ENCODE measurements around the gene PAIP2.

The PAIP2 gene

DNA sequence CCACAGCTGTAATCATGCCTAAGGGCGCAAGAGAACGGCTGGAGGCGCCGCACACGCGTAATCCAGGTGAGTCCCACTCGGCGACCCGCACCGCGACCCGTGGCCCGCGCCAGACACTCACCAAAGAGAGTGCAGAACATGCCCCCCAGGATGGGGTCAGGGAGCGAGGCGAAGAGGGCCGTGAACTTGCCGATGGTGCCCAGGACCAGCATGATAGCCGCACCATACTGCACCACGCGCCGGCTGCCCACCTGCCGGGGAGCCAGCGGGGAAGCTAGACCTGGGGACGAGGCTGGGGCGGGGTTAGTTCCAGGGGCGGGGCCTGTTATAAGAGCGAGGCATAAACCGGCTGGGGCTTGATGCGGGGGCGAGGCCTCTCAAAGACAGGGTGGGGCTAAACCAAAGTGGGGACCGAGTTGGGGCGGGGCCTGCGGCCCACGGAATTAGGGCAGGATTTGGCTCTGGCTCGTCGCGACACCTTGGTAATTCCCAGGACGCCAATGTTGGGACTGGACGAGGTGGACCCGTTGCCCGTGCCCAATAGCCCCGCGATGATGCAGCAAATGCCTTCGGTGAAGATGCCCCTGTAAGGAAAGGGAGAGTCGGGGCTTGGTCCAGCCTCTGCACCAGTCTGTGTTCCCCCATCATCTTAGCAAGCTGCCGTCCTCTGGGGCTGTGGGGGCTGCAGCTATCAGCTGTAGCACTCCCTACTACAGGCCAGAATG is 36.6 kb downstream of the PAIP2 start:
- Histone ChIP-seq H3K9me2 (replicated peaks; ENCODE audit: insufficient read depth, low read length) (no peaks in the 10 kb centered on the region), H3K4me2 (ENCODE audit: low read depth, low read length) (no peak overlapping the region), H3F3A (ENCODE audit: insufficient read depth, low read length) (peaks cover 7% of the 10 kb centered on the region; the same call in 1 of the 2 replicates), H3K27me3 (replicated peaks; ENCODE audit: insufficient read depth, low read length) (no peaks in the 10 kb centered on the region), H3K36me3 (replicated peaks; ENCODE audit: insufficient read depth, low read length) (no peaks in the 10 kb centered on the region), H2AFZ (ENCODE audit: low read length) (no peak overlapping the region), H3K4me1 (ENCODE audit: low read length) (no peaks in the 10 kb centered on the region), H3K9me3 (replicated peaks; ENCODE audit: insufficient read depth, low read length) (no peaks in the 10 kb centered on the region), H3K4me3 (ENCODE audit: low read length) (no peak overlapping the region), H3K27ac (ENCODE audit: low read length) (no peak overlapping the region), H3K9ac (ENCODE audit: low read length) (no peak overlapping the region), H4K20me1 (ENCODE audit: insufficient read depth, low read length) (no peaks in the 10 kb centered on the region), H3K79me2 (ENCODE audit: low read length) (no peaks in the 10 kb centered on the region)
- TF ChIP-seq, protein P1, sequence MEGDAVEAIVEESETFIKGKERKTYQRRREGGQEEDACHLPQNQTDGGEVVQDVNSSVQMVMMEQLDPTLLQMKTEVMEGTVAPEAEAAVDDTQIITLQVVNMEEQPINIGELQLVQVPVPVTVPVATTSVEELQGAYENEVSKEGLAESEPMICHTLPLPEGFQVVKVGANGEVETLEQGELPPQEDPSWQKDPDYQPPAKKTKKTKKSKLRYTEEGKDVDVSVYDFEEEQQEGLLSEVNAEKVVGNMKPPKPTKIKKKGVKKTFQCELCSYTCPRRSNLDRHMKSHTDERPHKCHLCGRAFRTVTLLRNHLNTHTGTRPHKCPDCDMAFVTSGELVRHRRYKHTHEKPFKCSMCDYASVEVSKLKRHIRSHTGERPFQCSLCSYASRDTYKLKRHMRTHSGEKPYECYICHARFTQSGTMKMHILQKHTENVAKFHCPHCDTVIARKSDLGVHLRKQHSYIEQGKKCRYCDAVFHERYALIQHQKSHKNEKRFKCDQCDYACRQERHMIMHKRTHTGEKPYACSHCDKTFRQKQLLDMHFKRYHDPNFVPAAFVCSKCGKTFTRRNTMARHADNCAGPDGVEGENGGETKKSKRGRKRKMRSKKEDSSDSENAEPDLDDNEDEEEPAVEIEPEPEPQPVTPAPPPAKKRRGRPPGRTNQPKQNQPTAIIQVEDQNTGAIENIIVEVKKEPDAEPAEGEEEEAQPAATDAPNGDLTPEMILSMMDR (IDR thresholded peaks at IDR 0.05; ENCODE audit: low read length), result no peak
- TF ChIP-seq EZH2 (optimal IDR thresholded peaks at IDR 0.05; ENCODE audit: low read depth, low read length), result no peak
- no peak for TF ChIP-seq EZH2phosphoT487 (IDR thresholded peaks at IDR 0.05; ENCODE audit: low read length)
- no peak for DNase-seq

DNA sequence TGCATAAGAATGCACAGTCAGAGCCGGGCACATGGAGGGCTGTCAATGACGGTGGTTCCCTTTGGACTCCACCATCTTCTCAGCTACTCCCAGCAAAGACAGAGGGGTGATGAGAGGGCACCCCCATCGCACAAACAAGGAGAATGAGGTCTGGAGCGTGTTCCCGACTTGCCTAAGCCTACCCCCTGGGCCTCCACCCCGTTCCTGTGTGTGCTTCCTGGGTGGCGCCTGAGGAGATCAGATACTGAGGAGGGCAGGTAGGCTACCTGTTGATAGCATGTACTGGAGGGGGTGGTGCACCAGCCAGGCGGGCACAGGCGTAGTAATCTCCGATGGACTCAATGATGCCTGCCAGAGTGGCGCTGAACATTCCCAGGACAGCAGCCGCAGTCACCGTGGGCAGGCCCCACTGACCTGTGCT is 37.3 kb downstream of the PAIP2 start:
- Histone ChIP-seq H2AFZ (ENCODE audit: low read length) (no peak overlapping the region), H3K4me2 (ENCODE audit: low read depth, low read length) (no peak overlapping the region), H3K4me3 (ENCODE audit: low read length) (no peak overlapping the region), H3K9me3 (replicated peaks; ENCODE audit: insufficient read depth, low read length) (no peaks in the 10 kb centered on the region), H3K4me1 (ENCODE audit: low read length) (no peaks in the 10 kb centered on the region), H3K27me3 (replicated peaks; ENCODE audit: insufficient read depth, low read length) (no peaks in the 10 kb centered on the region), H3K9ac (ENCODE audit: low read length) (no peak overlapping the region), H4K20me1 (ENCODE audit: insufficient read depth, low read length) (no peaks in the 10 kb centered on the region), H3K27ac (ENCODE audit: low read length) (no peak overlapping the region), H3F3A (ENCODE audit: insufficient read depth, low read length) (peaks cover 13% of the 10 kb centered on the region), H3K79me2 (ENCODE audit: low read length) (no peaks in the 10 kb centered on the region), H3K9me2 (replicated peaks; ENCODE audit: insufficient read depth, low read length) (no peaks in the 10 kb centered on the region), H3K36me3 (replicated peaks; ENCODE audit: insufficient read depth, low read length) (no peaks in the 10 kb centered on the region)
- no peak for TF ChIP-seq EZH2 (optimal IDR thresholded peaks at IDR 0.05; ENCODE audit: low read depth, low read length)
- TF ChIP-seq, protein P1 (IDR thresholded peaks at IDR 0.05; ENCODE audit: low read length), result no peak
- TF ChIP-seq EZH2phosphoT487 (IDR thresholded peaks at IDR 0.05; ENCODE audit: low read length), result no peak
- DNase-seq, result no peak

DNA sequence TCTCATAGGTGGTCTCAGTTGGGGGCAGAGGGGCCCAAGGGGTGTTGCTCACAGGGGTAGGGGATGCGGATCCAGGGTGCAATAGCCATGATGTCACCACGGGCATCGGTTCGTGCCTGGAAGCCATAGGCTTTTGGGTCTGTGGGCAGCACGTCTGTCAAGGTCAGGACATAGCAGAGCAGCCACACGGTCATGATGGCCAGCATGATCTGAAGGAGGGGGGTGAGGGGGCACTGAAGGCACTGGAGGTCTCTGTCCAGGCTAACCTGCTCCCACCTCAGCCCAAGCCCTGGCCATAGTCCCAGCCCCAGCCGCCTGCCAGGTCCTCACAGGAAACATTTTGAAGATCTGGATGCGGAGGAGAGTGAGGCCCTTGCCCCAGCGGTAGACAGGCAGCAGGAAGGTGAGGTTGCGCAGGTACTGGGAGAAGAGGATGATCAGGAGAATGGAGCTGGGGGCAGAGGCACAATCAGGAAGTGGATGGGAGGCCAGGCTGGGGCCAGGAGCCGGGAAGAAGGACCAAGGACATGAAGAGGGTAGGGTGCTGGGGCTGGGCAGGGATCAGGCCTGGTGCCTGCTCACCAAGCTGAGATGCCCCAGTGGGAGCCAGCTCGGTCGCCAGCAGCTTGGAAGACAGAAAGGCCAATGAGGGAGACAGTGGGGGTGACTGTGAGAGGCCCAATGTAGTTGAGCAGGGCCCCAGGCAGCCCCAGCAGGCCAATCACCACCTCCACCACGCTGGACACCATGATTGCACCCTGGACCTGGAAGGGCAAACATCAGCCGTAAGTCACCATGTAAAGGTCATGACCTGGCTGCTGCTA is 38.2 kb downstream of the PAIP2 start:
- H3K79me2 ChIP-seq (ENCODE audit: low read length), result no peaks in the 10 kb centered on the region
- no peak overlapping the region for H3K4me3 ChIP-seq (ENCODE audit: low read length)
- TF ChIP-seq EZH2 (optimal IDR thresholded peaks at IDR 0.05; ENCODE audit: low read depth, low read length) (no peak), EZH2phosphoT487 (IDR thresholded peaks at IDR 0.05; ENCODE audit: low read length) (no peak)
- TF ChIP-seq, protein P1 (IDR thresholded peaks at IDR 0.05; ENCODE audit: low read length), result no peak
- H4K20me1 ChIP-seq (ENCODE audit: insufficient read depth, low read length), result no peaks in the 10 kb centered on the region
- H3K36me3 ChIP-seq (replicated peaks; ENCODE audit: insufficient read depth, low read length), result no peaks in the 10 kb centered on the region
- no peak overlapping the region for H3K9ac ChIP-seq (ENCODE audit: low read length)
- no peaks in the 10 kb centered on the region for H3K27me3 ChIP-seq (replicated peaks; ENCODE audit: insufficient read depth, low read length)
- H3K27ac ChIP-seq (ENCODE audit: low read length), result no peak overlapping the region
- no peak overlapping the region for H2AFZ ChIP-seq (ENCODE audit: low read length)
- H3K4me2 ChIP-seq (ENCODE audit: low read depth, low read length), result no peak overlapping the region
- no peaks in the 10 kb centered on the region for H3K9me2 ChIP-seq (replicated peaks; ENCODE audit: insufficient read depth, low read length)
- H3K4me1 ChIP-seq (ENCODE audit: low read length), result peaks cover 8% of the 10 kb centered on the region
- no peaks in the 10 kb centered on the region for H3K9me3 ChIP-seq (replicated peaks; ENCODE audit: insufficient read depth, low read length)
- no peak for DNase-seq
- peaks cover 22% of the 10 kb centered on the region for H3F3A ChIP-seq (ENCODE audit: insufficient read depth, low read length)
